Suprapubic skin (tissue), 3 donors: ENCODE data around the gene BRMS1L.

Experiments
- POLR2AphosphoS5 ChIP-seq, 3 donors: sonication (generic); formaldehyde crosslinking; IDR thresholded peaks; one replicate each; pipeline ENCODE4 v1.6.1; 2017; ENCODE audit warnings: antibody characterized with exemption in 3 of 3
- TF ChIP-seq, protein P1 (sequence below), 2 donors: fragments of 200-600 bp in 1 of 2; fragments of 450-650 bp in 1 of 2; sonication (generic) in 1 of 2; IDR thresholded peaks; one replicate each; pipeline ENCODE4 v1.5.1; 2016 to 2019; ENCODE audit warnings: antibody characterized with exemption in 2 of 2, mild to moderate bottlenecking in 1 of 2, moderate library complexity in 1 of 2

DNA sequence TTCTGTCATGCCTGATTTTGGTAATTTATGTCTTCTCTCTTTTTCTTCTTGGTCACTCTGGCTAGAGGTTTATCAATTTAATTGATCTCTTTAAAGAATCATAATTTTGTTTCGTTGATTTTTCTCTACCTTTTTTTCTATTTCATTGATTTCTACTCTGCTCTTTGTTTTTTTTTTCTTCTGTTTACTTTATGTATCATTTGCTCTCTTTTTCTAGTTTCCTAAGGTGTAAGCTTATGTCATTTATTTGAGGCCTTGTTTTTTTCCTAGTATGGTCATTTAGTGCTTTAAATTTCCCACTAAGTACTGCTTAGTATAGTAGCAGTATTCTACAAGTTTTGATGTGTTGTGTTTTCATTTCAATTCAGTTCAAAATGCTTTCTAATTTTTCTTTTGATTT is 89.6 kb downstream of the BRMS1L start:
- no peak for TF ChIP-seq POLR2AphosphoS5 (IDR thresholded peaks at IDR 0.05)
- TF ChIP-seq, protein P1, sequence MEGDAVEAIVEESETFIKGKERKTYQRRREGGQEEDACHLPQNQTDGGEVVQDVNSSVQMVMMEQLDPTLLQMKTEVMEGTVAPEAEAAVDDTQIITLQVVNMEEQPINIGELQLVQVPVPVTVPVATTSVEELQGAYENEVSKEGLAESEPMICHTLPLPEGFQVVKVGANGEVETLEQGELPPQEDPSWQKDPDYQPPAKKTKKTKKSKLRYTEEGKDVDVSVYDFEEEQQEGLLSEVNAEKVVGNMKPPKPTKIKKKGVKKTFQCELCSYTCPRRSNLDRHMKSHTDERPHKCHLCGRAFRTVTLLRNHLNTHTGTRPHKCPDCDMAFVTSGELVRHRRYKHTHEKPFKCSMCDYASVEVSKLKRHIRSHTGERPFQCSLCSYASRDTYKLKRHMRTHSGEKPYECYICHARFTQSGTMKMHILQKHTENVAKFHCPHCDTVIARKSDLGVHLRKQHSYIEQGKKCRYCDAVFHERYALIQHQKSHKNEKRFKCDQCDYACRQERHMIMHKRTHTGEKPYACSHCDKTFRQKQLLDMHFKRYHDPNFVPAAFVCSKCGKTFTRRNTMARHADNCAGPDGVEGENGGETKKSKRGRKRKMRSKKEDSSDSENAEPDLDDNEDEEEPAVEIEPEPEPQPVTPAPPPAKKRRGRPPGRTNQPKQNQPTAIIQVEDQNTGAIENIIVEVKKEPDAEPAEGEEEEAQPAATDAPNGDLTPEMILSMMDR (IDR thresholded peaks at IDR 0.05), result no peak
